GM19438 (cell line): ENCODE data around the gene CHIT1.

Experiments used
- ATAC-seq: cut with Tn5 transposase; IDR thresholded peaks from one replicate; pipeline ENCODE4 v1.9.1; 2021; ENCODE audit warnings: low read depth; ENCODE audit not compliant: unreplicated experiment

Gene CHIT1

DNA sequence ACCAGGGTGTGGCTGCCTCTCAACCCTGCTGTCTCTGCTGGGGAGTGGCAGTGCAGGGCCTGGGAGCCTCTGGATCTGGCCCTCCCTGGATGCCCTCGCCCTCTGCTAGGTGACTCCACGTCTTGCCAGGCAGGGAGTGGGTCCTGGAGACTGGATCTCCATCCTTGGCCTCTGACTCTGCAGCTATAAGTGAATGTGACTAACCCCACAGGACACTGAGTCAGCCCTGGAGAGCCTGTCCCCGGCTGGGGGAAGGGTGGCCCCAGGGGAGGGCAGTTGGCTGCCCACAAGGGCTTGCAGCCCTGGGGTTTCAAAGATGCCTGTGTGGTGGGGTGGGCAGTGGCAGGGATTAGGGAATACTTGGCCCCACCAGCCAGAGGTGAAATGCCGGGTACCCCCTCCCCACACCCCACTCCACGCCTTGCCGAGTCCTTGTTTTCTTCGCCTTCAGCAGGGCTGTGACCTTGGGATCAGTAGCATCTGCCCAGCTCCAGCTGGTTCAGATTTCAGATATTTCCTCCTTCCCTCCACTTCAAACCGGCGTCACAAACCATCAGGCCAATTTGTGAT, 51.9 kb downstream of the CHIT1 start:
- no peak for ATAC-seq

DNA sequence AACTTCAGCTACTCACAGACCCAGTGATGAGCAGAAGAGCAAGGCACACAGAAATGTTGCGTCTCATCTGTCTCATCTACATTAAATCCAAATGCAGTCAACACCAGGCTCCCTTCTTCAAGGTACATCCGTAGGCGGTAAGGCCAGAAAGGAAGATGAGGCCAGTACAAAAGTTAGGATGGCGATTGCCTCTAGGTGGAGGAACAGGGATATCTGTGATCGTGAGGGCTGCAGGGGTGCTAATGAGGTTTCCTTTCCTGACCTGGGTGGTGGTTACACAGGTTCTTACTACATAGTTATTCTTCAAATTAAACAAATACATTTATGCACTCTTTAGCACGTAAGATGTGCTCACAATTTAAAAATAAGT, 52.5 kb downstream of the CHIT1 start:
- no peak for ATAC-seq

DNA sequence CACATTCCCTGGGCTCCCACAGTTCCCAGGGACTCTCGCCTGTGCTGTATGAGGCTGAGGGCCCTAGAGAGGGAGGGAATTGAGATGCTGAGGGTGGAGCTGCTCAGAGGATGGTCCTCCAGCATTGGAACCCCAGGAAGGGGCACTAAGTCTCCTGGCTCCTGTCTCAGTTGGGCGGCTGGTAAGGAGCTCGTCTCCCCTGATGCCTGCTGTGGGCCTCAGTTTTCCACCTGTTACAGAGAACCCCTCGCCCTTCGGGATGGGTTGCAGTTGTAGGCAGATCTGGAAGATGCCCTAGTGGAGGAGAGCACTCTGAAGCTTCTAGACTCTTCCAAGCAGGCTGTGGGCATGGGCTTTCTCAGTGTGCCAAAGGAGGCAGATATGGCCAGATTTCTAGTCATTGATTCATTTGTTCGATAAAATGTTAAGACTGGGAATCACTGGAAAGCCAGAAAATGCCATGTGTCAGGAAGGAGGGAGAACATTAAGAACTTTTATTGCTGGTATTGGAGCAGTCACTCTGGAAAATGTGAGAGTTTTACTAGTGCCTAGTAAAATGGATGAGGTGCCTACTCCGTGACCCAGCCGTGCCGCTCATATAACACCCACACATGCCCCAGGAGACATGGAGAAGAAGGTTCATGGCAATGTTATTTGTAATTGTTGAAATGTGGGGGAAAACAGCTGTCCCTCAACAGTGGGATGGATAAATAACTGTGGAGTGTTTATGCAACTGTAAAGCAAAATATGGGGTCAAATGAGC, 53.0 kb downstream of the CHIT1 start:
- no peak for ATAC-seq

DNA sequence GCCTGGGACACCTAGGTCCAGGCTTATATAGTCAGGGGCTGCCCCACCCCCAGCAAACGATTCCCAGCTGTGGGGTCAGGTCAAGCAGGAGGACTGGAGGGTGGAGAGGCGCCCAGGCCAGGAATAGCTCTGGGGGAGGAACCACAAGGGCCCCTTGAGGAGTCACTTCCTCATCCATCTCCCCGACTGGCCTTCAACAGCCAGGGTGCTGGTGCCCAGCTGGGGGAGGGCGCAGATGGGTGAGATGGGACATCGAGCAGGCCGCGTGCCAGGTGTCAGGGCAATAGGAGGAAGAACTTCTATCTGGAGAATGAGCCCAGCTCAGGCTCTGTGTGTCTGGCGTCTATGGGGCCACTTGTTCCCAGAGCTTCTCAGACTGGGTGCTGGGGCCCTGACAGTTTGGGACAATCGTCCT, 53.6 kb downstream of the CHIT1 start:
- ATAC-seq, result no peak

DNA sequence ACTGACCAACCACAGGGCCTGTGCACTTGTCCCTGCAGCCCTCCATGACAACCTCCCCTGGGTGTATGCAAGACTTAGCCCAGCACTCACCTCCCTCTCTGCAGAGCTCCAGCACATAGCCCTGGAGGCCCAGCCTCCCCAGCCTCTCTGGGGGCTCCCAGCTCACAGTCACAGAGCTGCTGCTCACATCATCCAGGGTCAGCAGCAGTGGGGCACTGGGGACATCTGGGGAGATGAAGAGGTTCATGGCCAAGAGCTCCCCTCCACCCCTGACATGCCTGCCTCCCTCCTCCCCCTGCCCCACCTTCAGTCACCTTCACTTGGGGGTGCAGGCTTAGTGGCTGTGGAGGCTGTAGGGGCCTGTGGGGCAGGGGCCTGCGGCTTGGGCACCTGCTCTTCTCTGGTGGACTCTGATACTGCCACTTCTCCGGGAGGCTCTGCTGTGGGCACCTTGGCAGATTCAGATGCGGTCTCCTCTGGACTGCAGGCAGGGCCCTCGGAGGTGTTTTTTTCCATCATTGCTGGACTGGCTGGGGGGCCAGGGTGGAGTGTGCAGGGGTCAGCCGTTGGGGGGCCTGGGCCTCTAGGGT, 54.1 kb downstream of the CHIT1 start, which contains the start of gene MYBPH:
MYBPH (minus strand) TSS at position 590 of the 590 bp plus-strand sequence; CDS start at position 519, 71 bp downstream.
- ATAC-seq, result no peak

DNA sequence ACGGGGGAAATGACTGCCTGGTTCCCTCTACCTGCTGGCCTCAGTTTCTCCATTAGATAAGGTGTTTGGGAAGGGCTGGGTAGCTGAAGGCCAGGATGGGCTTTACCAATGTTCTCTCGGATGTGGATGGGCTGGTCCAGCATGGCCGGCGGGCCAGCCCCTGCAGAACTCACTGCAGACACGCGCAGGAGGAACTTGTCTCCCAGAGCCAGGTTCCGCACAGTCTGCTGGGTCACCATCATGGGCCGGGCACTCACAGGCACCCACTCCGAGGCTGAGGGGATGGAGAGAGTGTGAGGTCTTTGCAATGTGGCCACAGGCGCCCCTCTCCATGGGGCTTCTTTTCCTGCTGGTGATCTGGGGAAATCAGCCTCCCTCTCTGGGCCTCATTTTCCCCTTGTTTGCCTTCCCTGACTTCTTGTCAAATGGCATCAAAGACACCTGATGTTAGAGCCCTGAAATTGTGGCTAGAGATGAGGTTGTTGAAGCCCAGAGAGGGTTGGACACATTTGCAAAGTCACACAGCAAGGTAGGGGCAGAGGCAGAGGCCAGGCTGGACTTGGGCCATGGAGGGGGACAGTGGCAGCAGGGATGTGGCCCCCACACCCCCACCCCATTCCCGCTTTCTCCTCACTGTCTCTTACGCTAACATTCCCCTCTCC, 55.0 kb downstream of the CHIT1 start:
- no peak for ATAC-seq

DNA sequence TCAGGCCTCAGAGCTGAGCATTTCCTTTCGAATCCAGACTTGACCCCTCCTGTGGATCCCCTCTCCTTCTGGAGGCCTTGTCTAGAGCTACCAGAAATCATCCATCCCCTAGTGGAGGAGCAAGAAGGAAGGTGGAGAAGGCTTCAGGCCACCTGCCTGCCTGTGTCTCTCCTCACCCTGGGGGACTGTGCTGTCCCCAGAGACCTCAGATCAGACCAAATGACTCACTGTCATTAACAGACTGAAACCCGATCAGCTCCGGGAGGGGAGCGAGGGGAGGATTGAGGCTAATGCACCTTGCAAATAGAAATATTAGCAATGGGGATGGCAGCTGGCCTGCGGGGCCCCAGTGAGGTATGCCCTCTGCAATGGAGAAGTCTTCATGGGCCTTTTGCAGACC, 55.9 kb downstream of the CHIT1 start:
- ATAC-seq, result peak; percentile 72

DNA sequence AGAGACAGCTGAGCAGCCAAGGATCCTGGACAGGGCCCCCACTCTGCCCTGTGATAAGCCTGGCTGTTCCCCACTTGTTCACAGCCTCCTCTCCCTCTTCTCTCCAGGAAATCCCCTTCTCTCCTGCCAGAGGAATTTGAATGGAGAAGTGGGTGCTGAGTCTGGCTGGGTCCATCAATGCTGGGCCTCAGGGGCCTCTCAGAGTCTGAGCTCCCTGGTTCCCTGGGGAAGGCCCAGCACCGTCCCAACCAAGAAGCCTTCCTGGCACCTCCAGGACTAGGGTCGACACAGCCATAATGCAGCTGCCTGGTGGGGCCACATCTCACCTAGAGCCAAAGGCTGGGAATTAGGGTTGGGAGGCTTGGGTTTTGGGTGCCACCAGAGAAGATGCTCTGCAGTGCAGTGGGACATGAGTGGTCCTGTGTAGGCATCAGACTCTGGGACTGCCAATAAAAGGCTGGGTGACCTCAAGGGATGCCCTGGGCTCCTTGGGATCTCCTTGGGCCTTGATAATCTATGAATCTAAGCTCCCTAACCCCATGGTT, 56.4 kb downstream of the CHIT1 start:
- no peak for ATAC-seq

DNA sequence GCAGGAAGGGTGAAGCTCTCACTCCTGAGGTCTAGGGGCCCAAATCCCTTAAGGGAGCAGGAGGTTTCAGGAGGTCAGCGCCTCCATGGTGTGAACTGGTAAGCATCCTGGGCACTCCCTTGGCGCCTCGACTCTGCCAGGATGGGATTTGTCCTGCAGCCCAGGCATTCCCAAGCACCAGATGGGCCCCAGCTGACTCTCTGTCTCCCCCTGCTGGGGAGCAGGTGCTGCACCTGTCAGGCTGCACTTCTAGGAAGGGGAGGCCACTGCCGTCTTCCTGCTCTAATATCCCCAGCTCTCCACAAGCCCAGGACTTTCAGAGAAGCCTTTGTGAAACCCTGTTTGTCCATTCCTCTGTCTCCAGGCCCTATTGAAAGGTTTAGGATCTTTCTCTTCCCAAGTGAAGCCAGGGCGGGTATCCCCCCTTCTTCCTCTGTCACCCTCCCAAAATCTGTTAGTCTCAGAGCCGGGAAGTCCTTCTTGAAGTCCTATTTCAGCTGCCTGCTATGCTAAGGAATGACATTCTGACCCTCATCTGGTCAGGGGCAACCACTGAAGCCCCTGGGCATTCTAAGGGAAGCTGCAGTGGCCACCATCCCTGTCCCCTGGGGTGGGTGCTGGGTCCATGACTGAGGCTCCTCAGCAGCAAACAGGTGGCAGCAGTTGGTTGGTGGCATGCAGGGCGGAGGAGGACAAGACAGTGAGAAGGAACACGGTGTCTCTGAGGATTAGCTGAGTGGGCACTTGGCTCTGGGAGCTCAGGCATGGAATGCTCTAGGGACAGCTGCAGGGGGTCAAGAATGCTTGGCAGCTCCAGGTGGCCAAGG, 57.1 kb downstream of the CHIT1 start:
- ATAC-seq, result no peak

DNA sequence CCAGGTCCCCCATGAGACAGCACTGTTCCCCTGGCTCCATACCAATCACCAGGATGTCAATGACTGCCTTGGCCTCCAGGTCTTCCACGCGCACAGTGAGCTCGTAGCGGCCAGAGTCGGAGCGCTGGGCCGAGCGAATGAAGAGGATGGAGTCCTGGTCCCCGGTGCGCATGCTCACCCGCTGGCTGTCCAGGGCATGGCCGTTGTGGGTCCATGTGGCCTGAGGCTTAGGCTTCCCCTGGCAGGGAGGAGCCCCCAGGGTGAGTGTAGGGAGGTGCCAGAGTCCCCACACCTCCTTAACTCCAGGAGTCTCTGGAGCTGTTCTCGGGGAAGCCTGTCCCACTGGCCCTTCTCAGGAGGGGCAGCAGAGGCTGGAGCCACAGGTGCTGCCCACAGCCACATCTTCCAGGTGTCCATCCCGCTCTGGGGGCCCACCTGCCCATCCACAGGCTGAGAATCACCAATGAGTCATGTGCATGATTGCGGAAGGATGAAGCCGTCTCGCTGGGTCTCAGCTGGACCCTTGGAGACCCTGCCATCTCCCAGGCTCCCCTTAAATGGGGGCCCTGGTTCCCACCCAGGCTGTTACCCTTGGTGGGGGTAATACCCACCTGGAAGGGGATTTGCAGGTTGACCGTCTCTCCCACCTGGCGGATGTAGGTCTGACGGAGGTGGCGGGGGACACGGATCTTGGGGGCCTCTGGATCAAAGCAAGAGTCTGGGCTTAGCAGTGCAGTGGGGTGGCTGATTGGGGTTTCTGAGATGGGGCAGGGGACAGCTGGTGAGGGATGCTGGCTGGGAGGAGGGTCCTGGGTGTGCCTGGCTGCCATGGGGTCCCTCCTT, 57.9 kb downstream of the CHIT1 start:
- ATAC-seq, result no peak

DNA sequence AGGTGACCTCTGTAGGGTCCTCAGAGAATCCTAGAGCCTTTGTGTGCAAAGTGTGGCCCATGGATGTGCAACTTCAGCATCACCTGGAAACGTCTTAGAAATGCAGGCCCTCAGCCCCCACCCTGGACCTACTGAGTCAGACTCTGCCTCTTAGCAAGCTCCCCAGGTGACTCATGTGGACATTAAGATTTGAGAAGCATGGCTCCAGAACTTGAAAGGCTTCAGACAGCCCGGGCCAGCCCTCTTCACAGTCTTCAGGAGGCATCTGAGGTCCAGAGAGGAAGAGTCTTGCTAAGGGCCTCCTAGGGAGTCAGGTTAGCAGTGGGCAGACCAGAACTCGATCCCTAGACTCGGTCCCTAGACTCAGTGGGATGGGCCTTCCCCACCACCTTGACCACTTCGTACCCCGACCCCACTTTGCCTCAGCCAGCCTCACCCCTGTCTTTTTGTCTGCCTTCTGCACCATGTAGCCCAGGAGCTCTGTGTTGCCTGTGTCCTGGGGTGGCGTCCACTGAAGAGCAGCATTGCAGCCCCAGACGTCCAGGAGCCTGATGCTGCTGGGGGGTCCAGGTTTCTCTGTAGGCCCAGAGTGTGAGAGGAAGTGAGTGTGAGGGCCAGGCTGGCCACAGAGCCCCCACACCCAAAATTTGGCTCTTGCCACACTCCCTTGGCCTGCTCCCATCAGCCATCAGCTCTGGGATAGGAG, 58.7 kb downstream of the CHIT1 start:
- ATAC-seq, result no peak

DNA sequence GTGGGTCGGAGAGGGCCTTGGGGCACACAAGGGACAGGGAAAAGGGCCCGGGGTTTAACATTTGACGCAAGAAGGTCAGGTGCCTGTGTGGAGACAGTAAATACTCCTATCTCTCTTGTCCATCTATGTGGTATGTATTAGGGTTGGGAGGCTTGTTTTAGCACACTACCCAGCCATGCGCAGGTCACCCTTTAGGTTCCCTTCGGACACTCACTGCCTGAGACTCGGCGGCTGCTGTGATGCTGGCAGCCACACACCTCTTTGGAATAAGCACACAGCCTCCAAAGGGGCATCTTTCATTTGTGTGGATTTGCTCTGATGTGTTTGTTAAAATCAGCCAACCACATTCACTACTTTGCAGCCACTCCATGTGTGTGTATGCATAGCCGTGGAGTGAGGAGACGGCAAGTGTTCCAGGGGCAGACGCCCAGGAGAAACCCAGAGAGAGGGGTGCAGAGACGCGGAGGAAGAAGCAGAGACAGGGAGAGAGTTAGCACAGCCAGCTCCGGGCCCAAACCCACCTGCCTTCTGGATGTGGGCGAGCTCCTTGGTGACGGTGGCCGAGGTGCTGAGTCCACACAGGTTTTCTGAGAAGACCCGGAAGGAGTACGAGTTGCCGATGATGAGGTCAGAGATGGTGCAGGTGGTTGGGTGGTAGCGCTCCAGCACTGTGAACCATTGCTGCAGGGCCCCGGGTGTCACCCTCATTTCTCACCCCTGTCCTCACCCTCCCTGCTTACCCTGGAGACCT, 59.5 kb downstream of the CHIT1 start:
- no peak for ATAC-seq

DNA sequence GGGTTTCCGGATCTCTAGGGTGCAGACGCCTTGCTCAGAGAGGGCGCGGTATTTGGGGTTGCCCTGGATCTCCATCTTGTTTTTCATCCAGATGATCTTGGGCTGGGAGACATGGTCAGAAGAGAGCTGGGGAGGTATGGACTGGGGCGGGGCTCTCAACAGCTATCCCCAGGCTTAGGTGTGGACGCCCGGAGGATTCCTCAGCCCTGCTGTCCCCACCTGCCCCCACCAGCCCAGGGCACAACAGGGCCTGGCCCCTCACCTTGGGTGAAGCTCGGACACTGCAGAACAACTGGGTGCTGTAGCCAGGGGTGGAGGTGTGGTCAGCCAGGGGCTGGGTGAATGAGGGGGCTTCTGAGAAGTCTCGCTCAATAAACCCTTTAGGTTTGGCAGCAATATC, 60.5 kb downstream of the CHIT1 start:
- no peak for ATAC-seq

DNA sequence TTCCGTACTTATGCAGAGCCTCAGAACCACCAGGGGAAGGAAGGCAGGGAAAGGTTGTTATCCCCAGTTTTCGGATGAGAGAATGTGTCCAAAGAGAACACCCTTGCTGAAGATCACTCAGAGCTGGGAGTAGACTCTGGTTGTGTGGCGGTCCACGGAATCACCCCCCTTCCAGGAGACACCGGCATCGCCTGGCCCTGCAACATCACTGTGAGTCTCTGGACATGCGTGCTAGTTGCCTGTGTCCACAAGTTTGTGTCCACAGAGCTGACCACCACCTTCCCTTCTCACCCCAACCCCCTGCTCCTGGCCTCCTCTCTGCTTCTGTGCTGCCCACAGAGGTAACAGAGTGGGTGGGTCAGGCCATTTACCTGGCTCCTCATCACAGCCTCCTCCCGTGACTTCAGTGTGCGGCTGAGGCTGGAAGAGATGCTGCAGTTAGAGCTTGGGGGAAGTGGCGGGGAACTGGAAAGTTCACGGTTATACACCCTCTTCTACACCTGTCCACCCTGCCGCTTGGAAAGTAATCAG, 61.2 kb downstream of the CHIT1 start:
- no peak for ATAC-seq

DNA sequence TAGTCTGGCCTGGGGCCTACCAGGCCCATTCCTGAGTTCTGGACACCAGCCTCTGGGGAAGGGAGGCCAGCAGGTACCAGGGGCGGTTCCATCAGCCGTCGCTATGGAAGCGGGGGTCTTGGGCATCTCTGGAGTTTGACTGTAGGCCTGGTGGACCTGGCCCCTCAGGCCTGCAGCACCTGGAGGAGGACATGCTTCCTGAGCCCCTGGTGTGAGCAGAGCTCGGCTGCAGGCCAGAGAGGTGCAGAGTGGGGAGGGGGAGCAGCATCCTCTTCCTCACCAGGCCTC, 61.6 kb downstream of the CHIT1 start:
- no peak for ATAC-seq

DNA sequence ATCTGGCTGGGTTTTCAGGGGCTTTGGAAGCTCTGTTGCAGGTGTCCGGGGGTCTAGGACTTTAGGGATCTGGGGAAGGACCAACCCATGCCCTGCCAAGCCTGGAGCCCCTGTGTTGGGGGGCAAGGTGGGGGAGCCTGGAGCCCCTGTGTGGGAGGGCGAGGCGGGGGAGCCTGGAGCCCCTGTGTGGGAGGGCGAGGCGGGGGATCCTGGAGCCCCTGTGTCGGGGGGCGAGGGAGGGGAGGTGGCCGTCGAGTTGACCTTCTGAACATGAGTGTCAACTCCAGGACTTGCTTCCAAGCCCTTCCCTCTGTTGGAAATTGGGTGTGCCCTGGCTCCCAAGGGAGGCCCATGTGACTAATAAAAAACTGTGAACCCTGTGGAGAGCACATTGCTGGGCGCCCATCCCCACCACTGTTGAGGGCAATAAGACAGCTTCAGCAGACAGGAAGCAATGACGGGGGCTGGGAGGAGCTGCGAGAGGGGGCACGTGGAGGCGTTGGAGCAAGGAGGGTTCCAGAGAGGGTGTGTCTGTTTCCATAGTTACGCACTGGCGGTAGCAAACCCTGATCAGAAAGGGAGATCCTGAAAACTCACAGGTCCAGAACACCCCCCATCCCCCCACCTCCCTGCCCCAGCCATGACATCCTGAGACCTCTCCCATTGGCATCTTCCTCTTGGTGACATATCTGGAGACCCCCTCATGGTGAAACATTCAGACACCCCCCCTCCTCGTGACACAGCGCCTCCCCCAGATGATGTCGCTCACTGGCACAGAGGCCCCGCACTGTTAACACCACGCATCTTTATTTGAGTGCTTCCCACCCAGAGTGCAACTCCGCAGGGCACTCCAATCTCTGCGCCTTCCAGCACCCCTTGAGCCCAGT, 62.2 kb downstream of the CHIT1 start:
- no peak for ATAC-seq
